Mesothelial cell of epicardium (in vitro differentiated cells): ENCODE results near the gene CALHM1. TPM values are rescaled to one million over a fixed set of nuclear protein-coding genes. Genes with fewer than 3 reads are reported as not detected.

Source experiments
- DNase-seq, 2 experiments: peaks; one replicate each; pipeline ENCODE4 v3.0.0; 2021; ENCODE audit warnings: low spot score in 2 of 2; ENCODE audit not compliant: unreplicated experiment in 2 of 2
- H3K27ac Mint-ChIP-seq: 2 replicates; pipeline ENCODE4 v1.8.0; 2021; ENCODE audit warnings: mixed read lengths
- H3K27me3 Mint-ChIP-seq: 2 replicates; pipeline ENCODE4 v1.8.0; 2021; ENCODE audit warnings: low read depth, mixed read lengths
- H3K36me3 Mint-ChIP-seq: 2 replicates; pipeline ENCODE4 v1.8.0; 2021; ENCODE audit warnings: mixed read lengths
- H3K4me1 Mint-ChIP-seq: 2 replicates; pipeline ENCODE4 v1.8.0; 2021; ENCODE audit warnings: mixed read lengths
- H3K4me3 Mint-ChIP-seq: 2 replicates; pipeline ENCODE4 v1.8.0; 2021; ENCODE audit warnings: mild to moderate bottlenecking, moderate library complexity, mixed read lengths
- H3K9me3 Mint-ChIP-seq: 2 replicates; pipeline ENCODE4 v1.8.0; 2021; ENCODE audit warnings: mixed read lengths
- CTCF ChIP-seq: fragments of 200-600 bp; sonication (generic); IDR thresholded peaks from one replicate; pipeline ENCODE4 v1.5.0; 2021; ENCODE audit warnings: antibody characterized with exemption; ENCODE audit not compliant: unreplicated experiment
- total RNA-seq: library from RNA; stranded (reverse); gene quantifications from 3 replicates; pipeline ENCODE4 v1.2.1, GENCODE V29; 2021

The CALHM1 gene
- total RNA-seq, 1 donor from 2014 or later: not detected

GRCh38 chr10:103502849-103503660, 44.4 kb upstream of the CALHM1 start:
- Mint-ChIP-seq H3K4me1 (peaks cover 23% of the 10 kb centered on the region), H3K9me3 (no peaks in the 10 kb centered on the region), H3K27ac (no peak overlapping the region), H3K36me3 (no peaks in the 10 kb centered on the region), H3K27me3 (peaks cover 76% of the 10 kb centered on the region), H3K4me3 (no peak overlapping the region)
- DNase-seq: no peak
- no peak for TF ChIP-seq CTCF

DNA sequence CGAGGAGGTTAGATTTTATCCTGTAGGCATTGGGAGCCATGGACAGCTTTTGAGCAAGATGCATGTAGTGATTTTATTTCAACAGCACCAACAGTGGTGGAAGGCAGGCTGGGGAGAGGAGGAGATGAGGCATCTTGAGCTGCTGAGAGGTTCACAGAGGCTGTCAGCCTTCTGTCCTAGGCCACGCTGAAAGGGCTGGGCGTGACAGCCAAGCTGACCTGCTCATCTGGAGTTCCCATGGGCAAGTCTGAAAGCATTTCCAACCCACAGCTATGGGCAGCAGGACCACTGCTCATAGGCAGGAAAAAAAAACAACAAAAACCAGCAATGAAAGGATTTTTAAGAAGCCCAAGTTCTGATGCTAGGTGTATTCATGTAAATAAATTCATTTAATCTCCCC, 42.5 kb upstream of the CALHM1 start:
- no peaks in the 10 kb centered on the region for H3K36me3 Mint-ChIP-seq
- no peaks in the 10 kb centered on the region for H3K9me3 Mint-ChIP-seq
- no peak for TF ChIP-seq CTCF
- DNase-seq: no peak
- peaks cover 9% of the 10 kb centered on the region for H3K4me1 Mint-ChIP-seq
- no peak overlapping the region for H3K4me3 Mint-ChIP-seq
- no peak overlapping the region for H3K27ac Mint-ChIP-seq
- H3K27me3 Mint-ChIP-seq: peaks cover 82% of the 10 kb centered on the region

DNA sequence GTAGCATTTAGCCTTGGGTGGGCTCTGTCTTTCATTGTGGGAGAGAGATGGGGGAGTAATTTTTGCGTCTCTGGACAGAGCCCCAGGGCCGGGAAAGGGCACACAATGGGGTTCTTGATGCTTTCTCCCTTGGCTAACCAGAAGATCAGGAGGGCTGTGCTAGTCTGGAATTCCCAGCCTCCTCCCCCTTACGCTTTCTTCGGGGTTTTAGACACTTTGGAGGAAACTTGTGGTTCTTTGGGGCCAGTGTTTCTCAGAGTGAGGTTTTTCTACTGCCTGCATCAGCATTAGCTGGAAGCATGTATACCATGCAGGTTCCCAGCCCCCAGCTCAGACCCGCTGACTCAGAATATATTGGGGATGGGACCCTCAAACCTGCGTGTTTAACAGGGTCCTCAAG, 41.8 kb upstream of the CALHM1 start:
- Mint-ChIP-seq H3K9me3 (no peaks in the 10 kb centered on the region), H3K4me3 (no peak overlapping the region), H3K36me3 (no peaks in the 10 kb centered on the region), H3K4me1 (peaks cover 9% of the 10 kb centered on the region), H3K27ac (no peak overlapping the region), H3K27me3 (peaks cover 82% of the 10 kb centered on the region)
- no peak for TF ChIP-seq CTCF
- DNase-seq: no peak

GRCh38 chr10:103499881-103500280, 41.2 kb upstream of the CALHM1 start:
- peaks cover 9% of the 10 kb centered on the region for H3K4me1 Mint-ChIP-seq
- no peaks in the 10 kb centered on the region for H3K9me3 Mint-ChIP-seq
- no peaks in the 10 kb centered on the region for H3K36me3 Mint-ChIP-seq
- no peak for TF ChIP-seq CTCF
- H3K4me3 Mint-ChIP-seq: no peak overlapping the region
- peaks cover 86% of the 10 kb centered on the region for H3K27me3 Mint-ChIP-seq
- H3K27ac Mint-ChIP-seq: no peak overlapping the region
- DNase-seq: no peak

GRCh38 chr10:103498936-103499638, 40.4 kb upstream of the CALHM1 start:
- Mint-ChIP-seq H3K4me3 (no peak overlapping the region), H3K36me3 (no peaks in the 10 kb centered on the region), H3K27me3 (peaks cover 86% of the 10 kb centered on the region), H3K4me1 (peaks cover 9% of the 10 kb centered on the region), H3K27ac (no peak overlapping the region), H3K9me3 (no peaks in the 10 kb centered on the region)
- no peak for TF ChIP-seq CTCF
- DNase-seq: no peak
